ENCODE data around the gene KHDC1.

The KHDC1 gene

DNA sequence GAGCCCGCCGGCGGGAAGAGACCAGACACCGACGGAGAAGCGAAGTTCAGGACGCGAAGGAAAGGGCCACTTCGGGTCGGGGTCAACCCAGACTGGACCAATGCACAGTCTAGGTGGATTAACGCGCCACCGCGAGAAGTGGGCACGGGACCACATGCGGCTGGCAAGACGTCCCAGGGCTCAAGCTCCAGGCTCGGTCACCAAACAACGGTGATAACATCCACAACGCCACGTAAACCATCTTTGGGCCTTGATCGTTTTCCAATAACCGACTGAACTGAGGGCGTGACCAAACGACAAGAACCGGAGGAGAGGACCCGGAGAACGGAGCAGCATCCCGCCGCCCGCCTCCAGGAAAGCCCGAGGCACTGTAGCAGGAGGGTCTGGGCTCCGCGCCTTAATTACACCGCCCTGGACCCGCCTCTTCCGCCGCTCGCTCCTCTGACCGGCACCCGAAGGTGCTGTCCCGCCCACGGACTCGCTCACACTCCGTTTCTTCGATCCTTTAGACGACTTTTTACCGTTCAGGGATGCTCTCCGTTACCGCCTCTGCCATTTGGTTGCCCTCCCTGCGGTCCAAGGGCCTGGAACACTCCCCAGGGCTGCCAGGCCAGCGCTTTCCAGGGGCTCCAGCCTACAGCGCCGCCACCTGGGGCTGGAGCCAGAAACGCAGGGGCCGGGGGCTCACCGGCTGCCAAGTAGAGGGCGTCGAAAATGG is 46.9 kb upstream of the KHDC1 start (continued):
- TF ChIP-seq, protein P1, sequence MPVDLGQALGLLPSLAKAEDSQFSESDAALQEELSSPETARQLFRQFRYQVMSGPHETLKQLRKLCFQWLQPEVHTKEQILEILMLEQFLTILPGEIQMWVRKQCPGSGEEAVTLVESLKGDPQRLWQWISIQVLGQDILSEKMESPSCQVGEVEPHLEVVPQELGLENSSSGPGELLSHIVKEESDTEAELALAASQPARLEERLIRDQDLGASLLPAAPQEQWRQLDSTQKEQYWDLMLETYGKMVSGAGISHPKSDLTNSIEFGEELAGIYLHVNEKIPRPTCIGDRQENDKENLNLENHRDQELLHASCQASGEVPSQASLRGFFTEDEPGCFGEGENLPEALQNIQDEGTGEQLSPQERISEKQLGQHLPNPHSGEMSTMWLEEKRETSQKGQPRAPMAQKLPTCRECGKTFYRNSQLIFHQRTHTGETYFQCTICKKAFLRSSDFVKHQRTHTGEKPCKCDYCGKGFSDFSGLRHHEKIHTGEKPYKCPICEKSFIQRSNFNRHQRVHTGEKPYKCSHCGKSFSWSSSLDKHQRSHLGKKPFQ (tag by site-specific recombination; IDR thresholded peaks at IDR 0.05): 0 out of 2 replicates have a peak, but pooled peaks have one; percentile 24
- no peak for TF ChIP-seq ZNF707 (tag by site-specific recombination; IDR thresholded peaks at IDR 0.05)
- TF ChIP-seq ZNF747 (tag by site-specific recombination; IDR thresholded peaks at IDR 0.05): no peak
- TF ChIP-seq, protein P2, sequence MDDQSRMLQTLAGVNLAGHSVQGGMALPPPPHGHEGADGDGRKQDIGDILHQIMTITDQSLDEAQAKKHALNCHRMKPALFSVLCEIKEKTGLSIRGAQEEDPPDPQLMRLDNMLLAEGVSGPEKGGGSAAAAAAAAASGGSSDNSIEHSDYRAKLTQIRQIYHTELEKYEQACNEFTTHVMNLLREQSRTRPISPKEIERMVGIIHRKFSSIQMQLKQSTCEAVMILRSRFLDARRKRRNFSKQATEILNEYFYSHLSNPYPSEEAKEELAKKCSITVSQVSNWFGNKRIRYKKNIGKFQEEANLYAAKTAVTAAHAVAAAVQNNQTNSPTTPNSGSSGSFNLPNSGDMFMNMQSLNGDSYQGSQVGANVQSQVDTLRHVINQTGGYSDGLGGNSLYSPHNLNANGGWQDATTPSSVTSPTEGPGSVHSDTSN (CRISPR knock-in tag; IDR thresholded peaks at IDR 0.05): peak; percentile 32
- peak; percentile 72 for TF ChIP-seq ZBTB20 (tag by site-specific recombination; IDR thresholded peaks at IDR 0.05)
- no peak for TF ChIP-seq ZNF37A (tag by site-specific recombination; IDR thresholded peaks at IDR 0.05)
- TF ChIP-seq, protein P3, sequence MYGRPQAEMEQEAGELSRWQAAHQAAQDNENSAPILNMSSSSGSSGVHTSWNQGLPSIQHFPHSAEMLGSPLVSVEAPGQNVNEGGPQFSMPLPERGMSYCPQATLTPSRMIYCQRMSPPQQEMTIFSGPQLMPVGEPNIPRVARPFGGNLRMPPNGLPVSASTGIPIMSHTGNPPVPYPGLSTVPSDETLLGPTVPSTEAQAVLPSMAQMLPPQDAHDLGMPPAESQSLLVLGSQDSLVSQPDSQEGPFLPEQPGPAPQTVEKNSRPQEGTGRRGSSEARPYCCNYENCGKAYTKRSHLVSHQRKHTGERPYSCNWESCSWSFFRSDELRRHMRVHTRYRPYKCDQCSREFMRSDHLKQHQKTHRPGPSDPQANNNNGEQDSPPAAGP (tag by site-specific recombination; IDR thresholded peaks at IDR 0.05): peak; percentile 67
- TF ChIP-seq, protein P4, sequence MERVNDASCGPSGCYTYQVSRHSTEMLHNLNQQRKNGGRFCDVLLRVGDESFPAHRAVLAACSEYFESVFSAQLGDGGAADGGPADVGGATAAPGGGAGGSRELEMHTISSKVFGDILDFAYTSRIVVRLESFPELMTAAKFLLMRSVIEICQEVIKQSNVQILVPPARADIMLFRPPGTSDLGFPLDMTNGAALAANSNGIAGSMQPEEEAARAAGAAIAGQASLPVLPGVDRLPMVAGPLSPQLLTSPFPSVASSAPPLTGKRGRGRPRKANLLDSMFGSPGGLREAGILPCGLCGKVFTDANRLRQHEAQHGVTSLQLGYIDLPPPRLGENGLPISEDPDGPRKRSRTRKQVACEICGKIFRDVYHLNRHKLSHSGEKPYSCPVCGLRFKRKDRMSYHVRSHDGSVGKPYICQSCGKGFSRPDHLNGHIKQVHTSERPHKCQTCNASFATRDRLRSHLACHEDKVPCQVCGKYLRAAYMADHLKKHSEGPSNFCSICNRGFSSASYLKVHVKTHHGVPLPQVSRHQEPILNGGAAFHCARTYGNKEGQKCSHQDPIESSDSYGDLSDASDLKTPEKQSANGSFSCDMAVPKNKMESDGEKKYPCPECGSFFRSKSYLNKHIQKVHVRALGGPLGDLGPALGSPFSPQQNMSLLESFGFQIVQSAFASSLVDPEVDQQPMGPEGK (tag by site-specific recombination; IDR thresholded peaks at IDR 0.05): peak; percentile 86
- no peak for TF ChIP-seq OVOL3 (tag by site-specific recombination; IDR thresholded peaks at IDR 0.05)
- peak; percentile 89 for TF ChIP-seq ZFHX2 (tag by site-specific recombination; conservative IDR thresholded peaks at IDR 0.05)
- TF ChIP-seq ZNF654 (tag by site-specific recombination; IDR thresholded peaks at IDR 0.05; ENCODE audit: low read depth): peak; percentile 39
- peak; percentile 79 for TF ChIP-seq SP3 (tag by site-specific recombination; IDR thresholded peaks at IDR 0.05)
- no peak; the same call in 1 of the 2 replicates for TF ChIP-seq ZNF623 (tag by site-specific recombination; IDR thresholded peaks at IDR 0.05)
- 0 out of 2 replicates have a peak, but pooled peaks have one; percentile 17 for TF ChIP-seq ZFP69B (tag by site-specific recombination; IDR thresholded peaks at IDR 0.05)
- TF ChIP-seq, protein P5, sequence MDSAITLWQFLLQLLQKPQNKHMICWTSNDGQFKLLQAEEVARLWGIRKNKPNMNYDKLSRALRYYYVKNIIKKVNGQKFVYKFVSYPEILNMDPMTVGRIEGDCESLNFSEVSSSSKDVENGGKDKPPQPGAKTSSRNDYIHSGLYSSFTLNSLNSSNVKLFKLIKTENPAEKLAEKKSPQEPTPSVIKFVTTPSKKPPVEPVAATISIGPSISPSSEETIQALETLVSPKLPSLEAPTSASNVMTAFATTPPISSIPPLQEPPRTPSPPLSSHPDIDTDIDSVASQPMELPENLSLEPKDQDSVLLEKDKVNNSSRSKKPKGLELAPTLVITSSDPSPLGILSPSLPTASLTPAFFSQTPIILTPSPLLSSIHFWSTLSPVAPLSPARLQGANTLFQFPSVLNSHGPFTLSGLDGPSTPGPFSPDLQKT (IDR thresholded peaks at IDR 0.05; ENCODE audit: borderline replicate concordance, low read depth, low read length): no peak
- no peak for TF ChIP-seq ZNF221 (tag by site-specific recombination; IDR thresholded peaks at IDR 0.05; ENCODE audit: borderline replicate concordance)
- peak; percentile 66; the same call in 1 of the 2 replicates for TF ChIP-seq KLF8 (tag by site-specific recombination; IDR thresholded peaks at IDR 0.05)
- TF ChIP-seq, protein P6, sequence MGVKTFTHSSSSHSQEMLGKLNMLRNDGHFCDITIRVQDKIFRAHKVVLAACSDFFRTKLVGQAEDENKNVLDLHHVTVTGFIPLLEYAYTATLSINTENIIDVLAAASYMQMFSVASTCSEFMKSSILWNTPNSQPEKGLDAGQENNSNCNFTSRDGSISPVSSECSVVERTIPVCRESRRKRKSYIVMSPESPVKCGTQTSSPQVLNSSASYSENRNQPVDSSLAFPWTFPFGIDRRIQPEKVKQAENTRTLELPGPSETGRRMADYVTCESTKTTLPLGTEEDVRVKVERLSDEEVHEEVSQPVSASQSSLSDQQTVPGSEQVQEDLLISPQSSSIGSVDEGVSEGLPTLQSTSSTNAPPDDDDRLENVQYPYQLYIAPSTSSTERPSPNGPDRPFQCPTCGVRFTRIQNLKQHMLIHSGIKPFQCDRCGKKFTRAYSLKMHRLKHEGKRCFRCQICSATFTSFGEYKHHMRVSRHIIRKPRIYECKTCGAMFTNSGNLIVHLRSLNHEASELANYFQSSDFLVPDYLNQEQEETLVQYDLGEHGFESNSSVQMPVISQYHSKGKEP (tag by site-specific recombination; IDR thresholded peaks at IDR 0.05): no peak
- TF ChIP-seq ZNF311 (tag by site-specific recombination; IDR thresholded peaks at IDR 0.05; ENCODE audit: borderline replicate concordance): no peak
- TF ChIP-seq, protein P7, sequence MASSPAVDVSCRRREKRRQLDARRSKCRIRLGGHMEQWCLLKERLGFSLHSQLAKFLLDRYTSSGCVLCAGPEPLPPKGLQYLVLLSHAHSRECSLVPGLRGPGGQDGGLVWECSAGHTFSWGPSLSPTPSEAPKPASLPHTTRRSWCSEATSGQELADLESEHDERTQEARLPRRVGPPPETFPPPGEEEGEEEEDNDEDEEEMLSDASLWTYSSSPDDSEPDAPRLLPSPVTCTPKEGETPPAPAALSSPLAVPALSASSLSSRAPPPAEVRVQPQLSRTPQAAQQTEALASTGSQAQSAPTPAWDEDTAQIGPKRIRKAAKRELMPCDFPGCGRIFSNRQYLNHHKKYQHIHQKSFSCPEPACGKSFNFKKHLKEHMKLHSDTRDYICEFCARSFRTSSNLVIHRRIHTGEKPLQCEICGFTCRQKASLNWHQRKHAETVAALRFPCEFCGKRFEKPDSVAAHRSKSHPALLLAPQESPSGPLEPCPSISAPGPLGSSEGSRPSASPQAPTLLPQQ (tag by site-specific recombination; IDR thresholded peaks at IDR 0.05): peak; percentile 49
- TF ChIP-seq KLF1 (tag by site-specific recombination; IDR thresholded peaks at IDR 0.05): peak; percentile 59
- peak; percentile 78 for TF ChIP-seq ZNF600 (tag by site-specific recombination; IDR thresholded peaks at IDR 0.05)
- TF ChIP-seq ZNF274 (IDR thresholded peaks at IDR 0.05; ENCODE audit: low read length): no peak
- no peak for TF ChIP-seq ZNF274 (tag by site-specific recombination; IDR thresholded peaks at IDR 0.05; ENCODE audit: borderline replicate concordance)
- no peak for TF ChIP-seq ZNF621 (tag by site-specific recombination; IDR thresholded peaks at IDR 0.05)
- TF ChIP-seq GLIS2 (tag by site-specific recombination; IDR thresholded peaks at IDR 0.05): peak; percentile 65
- no peak for TF ChIP-seq ZNF48 (tag by site-specific recombination; IDR thresholded peaks at IDR 0.05)
- no peak for TF ChIP-seq ZNF560 (tag by site-specific recombination; IDR thresholded peaks at IDR 0.05; ENCODE audit: borderline replicate concordance)
- TF ChIP-seq ZNF2 (tag by site-specific recombination; IDR thresholded peaks at IDR 0.05): peak; percentile 68
- no peak for TF ChIP-seq ZNF664 (tag by site-specific recombination; IDR thresholded peaks at IDR 0.05)
- TF ChIP-seq ZNF121 (tag by site-specific recombination; IDR thresholded peaks at IDR 0.05): no peak

Data from HEK293 (cell line).